GM12878 (cell line): ENCODE data around the gene SOX18. TPM values are rescaled to one million over a fixed set of nuclear protein-coding genes. Genes with fewer than 3 reads are reported as not detected.

Experiments
- CHD2 ChIP-seq: IDR thresholded peaks from 2 replicates; pipeline ENCODE4 v1.6.1; 2011; ENCODE audit warnings: low read depth, low read length, improper control_type of control experiment, borderline replicate concordance
- CREB1 ChIP-seq: IDR thresholded peaks from 2 replicates; pipeline ENCODE4 v1.6.1; 2012; ENCODE audit warnings: low read depth, mild to moderate bottlenecking, inconsistent platforms
- CREM ChIP-seq: IDR thresholded peaks from 2 replicates; pipeline ENCODE4 v1.6.1; 2014; ENCODE audit warnings: antibody characterized with exemption, low read depth
- CUX1 ChIP-seq: IDR thresholded peaks from 2 replicates; pipeline ENCODE4 v1.6.1; 2012; ENCODE audit warnings: improper control_type of control experiment, low read depth, low read length; ENCODE audit not compliant: insufficient replicate concordance
- IKZF1 ChIP-seq: fragments of 450-650 bp; conservative IDR thresholded peaks from 2 replicates; pipeline ENCODE4 v1.6.1; 2017; ENCODE audit warnings: antibody characterized with exemption, mild to moderate bottlenecking
- MTA2 ChIP-seq: fragments of 450-650 bp; IDR thresholded peaks from 2 replicates; pipeline ENCODE4 v1.6.1; 2016; ENCODE audit warnings: low read depth, mild to moderate bottlenecking, moderate library complexity
- NBN ChIP-seq: fragments of 450-650 bp; IDR thresholded peaks from 2 replicates; pipeline ENCODE4 v1.6.1; 2016
- RCOR1 ChIP-seq: conservative IDR thresholded peaks from 2 replicates; pipeline ENCODE4 v1.6.1; 2012; ENCODE audit warnings: low read depth, low read length, improper control_type of control experiment
- SKIL ChIP-seq: fragments of 450-650 bp; IDR thresholded peaks from 2 replicates; pipeline ENCODE4 v1.6.1; 2017; ENCODE audit warnings: mild to moderate bottlenecking, low read depth, inconsistent platforms; ENCODE audit not compliant: poor library complexity, severe bottlenecking
- TAF1 ChIP-seq: IDR thresholded peaks from 2 replicates; pipeline ENCODE4 v1.6.1; 2011; ENCODE audit warnings: mild to moderate bottlenecking, low read depth, low read length, borderline replicate concordance
- polyA plus RNA-seq, 11 experiments: library from polyadenylated mRNA; depleted of rRNA in 4 of 11; unstranded in 6 of 11; stranded (reverse) in 5 of 11; fragments of >200 nt; fragmentation: Nextera tagmentation in 4 of 11; fragmentation: Illumina TruSeq in 1 of 11; extraction: Ambion mirVana in 4 of 11; extraction: Trizol in 1 of 11; gene quantifications; 1 replicate in 1 of 11; 2 replicates in 10 of 11; pipeline versions ENCODE4 v1.2.1 to v1.2.3, GENCODE V29; 2011 to 2016; ENCODE audit warnings: inconsistent platforms in 2 of 11, missing spikeins in 2 of 11, low read depth in 1 of 11
- total RNA-seq, 4 experiments: library from RNA; depleted of rRNA in 3 of 4; stranded (reverse); fragments of >200 nt in 3 of 4; fragmentation: Illumina TruSeq in 1 of 4; extraction: Trizol in 1 of 4; gene quantifications; 2 replicates each; pipeline versions ENCODE4 v1.2.1 to v1.2.3, GENCODE V29; 2013 to 2021

Gene SOX18
- total and polyA plus RNA-seq, 10 of the 15 experiments (the other 5 are each of a cell fraction or from before 2014, with no cell fraction given), result 0.05 to 5.6 (median 0.28) TPM; not detected in 3

- TF ChIP-seq CUX1, result peak; percentile 78
- TF ChIP-seq RCOR1, result no peak
- TF ChIP-seq SKIL, result peak; percentile 46
- 0 out of 2 replicates have a peak, but pooled peaks have one; percentile 39 for TF ChIP-seq TAF1
- TF ChIP-seq MTA2, result no peak
- peak; percentile 76 for TF ChIP-seq IKZF1
- TF ChIP-seq CREM, result peak; percentile 56; the same call in 1 of the 2 replicates
- 0 out of 2 replicates have a peak, but pooled peaks have one; percentile 29 for TF ChIP-seq CREB1
- peak; percentile 51; the same call in 1 of the 2 replicates for TF ChIP-seq NBN
- TF ChIP-seq CHD2, result peak; percentile 55; the same call in 1 of the 2 replicates
- TF ChIP-seq, all 136 proteins: peak for 38
These were observed 27.7 kb upstream of the SOX18 start (continued) for GRCh38 chr20:64077094-64077493.
